ENCODE measurements around the gene OR2T35.
A peak's percentile ranks its signal among the peaks of the same experiment; 100 is the strongest.

The OR2T35 gene

DNA sequence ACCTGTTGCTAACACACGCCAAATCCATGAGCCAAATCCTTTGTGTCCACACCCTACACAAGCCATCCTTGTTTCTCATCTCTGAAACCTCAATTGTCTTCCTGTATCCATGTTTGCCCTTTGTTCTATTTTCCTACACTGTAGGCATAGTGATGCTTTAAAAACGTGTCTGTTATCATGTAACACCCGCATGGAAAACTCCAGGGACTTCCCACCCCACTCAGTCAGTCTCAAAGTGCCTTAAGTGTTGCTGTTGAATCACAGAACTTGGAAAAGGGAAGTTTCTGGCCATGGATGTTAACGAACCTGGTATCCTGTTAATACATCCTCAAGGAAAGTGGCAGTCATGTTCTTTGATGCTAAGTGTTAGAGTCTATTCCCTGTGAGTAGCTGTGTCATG is 19.9 kb downstream of the OR2T35 start:
- DNase-seq, result peak in 1 of 3 donors; percentile 27

DNA sequence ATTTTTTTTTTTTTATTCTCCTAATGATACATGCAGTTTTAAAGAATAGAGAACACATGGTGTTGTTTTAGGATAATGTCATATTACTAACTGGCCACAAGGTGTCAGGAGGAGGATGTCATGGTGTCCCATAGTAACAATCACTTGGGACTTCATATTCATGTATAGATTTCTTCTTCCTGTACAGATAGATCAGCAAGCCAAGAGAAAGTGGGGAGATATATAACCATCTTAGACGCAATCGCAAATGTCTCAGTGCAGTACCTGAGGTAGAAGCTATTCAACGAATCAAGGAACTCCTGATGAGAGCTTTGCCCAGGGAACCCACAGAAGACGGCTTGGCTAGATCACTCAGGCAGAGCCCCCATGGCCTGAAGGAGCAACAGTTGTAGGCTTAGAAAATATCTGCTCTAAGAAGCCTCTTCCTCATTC is 22.5 kb downstream of the OR2T35 start:
- DNase-seq, result peak; percentile 56 to 69 (median 67)

DNA sequence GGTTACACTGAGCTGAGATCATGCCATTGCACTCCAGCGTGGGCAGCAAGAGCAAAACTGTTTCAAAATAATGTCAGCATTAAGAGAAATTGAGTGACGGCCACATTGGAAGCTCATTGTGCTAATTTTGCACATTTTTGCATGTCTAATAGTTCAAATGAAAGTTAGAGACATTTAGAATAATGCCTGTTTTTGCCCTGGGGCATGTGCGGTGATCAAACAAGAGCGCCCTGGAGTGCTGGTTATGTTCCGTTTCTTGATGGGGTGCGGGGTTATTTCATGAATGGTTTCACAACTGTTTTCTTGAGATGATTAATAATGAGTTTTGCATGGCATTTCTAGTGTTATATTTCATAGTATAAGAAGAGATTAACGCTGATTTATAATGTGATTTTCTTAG is 23.3 kb downstream of the OR2T35 start:
- no peak for DNase-seq

DNA sequence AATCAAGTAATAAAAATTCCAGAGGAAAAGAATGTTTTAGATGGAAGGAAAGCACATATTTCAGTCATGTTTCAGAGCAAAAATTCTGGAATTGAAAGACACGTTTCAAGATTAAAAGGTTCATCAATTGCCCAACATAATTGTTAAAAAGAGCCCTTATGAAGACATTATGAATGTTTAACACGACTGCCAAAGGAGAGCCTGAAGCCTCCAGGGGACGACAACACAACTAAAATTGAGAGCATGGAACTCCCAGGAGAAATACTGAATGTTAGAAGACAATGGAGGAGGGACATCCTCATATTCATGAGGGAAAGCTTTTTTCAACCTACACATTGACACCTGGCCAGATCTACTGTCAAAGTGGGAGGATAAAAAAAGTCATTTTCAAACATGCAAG is 26.2 kb downstream of the OR2T35 start:
- DNase-seq, result peak; percentile 63 to 82 (median 74)

DNA sequence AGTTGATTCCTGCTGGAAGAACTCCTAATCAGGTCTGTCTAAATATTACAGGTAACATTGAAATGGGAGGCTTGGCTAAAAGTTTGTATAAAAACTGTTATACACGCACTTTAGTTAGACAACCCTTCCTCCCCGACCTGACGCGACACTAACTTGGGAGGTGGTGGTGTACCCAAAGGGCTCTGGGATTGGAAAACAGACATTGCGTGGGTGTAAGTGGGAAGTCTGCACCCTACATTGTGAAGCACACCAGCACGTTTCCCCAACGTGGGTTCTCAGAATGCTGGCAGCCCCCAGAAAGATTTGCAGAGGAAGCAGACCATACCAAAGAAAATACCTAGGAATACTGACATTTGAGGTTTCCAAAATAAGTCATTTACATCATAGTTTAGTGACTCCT is 27.0 kb downstream of the OR2T35 start:
- no peak for DNase-seq

DNA sequence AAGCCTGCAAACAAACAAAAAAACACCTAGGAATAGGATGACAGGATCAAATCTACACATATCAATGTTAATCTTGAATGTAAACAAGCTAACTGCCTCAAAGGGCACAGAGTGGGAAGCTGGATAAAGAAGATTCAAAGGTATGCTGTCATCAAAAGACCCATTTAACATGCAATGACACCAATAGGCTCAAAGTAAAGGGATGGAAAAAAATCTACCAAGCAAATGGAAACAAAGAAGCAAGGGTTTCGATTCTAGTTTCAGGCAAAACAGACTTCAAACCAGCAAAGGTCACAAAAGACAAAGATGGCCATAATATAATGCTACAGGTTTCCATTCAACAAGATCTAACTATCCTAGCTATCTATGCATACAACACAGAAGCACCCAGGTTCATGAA is 31.3 kb downstream of the OR2T35 start:
- no peak for DNase-seq

DNA sequence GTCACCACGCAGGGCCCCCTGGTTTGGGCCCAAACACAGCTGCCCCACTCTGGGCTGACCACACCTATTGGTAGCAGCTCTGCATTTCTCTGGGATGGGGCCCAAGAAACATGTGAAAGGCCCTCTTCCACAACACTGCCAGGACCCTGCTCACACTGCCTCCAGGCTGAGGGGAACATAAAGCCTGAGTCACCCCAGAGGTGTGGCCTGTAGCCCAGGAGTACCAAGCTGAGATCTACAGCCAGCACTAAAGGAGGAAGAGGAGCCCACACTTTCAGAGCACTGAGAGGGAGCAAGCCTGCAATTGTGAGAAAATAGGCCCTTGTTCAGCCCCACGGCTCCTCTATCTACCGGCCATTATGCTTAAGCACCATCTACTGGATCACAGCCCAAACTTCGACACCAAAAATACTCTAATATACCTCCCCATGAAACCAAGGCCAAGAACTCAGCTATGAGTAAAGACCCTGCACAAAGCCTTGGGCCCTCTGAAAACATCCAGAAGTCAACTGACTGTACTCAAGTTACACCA is 33.1 kb downstream of the OR2T35 start:
- DNase-seq, result peak in 2 of 3 donors; percentile 21

DNA sequence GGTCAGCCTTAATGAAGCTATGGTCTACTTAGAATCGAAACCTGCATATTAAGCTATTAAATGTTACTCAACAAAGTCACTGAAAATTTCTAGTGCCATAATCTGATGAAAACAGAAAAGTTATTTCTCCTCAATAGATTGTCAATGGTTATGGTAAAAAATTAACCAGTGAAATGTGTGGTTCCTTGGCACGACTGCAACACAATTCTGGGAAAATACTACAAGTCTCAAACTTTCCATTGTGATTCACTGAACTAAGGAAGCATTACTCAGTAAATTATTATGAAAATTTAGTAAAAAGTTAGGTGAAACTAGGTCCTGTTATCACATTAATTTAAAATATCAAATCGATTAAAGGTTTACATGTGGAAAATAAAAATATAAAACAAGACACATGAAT is 34.8 kb downstream of the OR2T35 start:
- DNase-seq, result no peak

DNA sequence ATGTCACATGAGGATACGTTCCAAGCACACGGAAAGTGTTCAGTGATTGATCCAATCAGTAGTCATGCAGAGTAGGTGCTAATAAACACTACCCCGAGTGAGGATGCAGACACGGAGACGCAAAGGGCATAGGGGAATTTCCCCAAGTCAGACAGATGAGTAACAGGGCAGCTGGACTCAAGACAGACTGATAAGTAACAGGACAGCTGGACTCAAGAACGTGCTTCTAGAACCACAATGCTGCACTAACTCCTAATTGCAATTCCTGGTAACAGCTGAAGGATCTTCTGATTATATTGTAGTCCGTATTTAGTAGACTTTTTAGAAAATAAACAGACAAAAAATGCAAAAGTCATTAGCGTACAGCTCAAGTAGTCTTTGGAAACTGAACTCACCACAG is 45.7 kb downstream of the OR2T35 start:
- DNase-seq, result no peak

DNA sequence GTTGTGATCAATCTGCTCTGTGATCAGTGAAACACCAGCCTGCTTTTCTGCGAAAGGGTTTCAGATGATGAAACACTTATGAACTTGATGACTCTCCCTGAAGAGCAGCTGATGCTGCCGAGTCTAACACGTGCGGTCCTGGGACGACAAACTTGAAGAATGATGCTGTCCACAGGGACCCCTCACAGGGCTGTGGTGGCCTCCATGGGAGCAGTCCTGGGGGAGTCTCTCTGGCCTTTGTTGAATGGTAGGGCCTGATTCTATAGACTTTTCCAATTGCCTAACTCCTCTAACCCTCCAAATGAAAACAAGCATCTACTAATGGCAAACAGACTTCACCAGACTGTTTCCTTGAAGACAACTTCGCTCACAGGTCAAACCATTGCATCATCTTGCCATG is 47.5 kb downstream of the OR2T35 start, which contains the start of gene OR2T10:
Gene OR2T10, minus strand, starts transcription at position 112 of the 400 bp plus-strand sequence. CDS start 3,932 bp downstream, outside the sequence.
- DNase-seq, result no peak

DNA sequence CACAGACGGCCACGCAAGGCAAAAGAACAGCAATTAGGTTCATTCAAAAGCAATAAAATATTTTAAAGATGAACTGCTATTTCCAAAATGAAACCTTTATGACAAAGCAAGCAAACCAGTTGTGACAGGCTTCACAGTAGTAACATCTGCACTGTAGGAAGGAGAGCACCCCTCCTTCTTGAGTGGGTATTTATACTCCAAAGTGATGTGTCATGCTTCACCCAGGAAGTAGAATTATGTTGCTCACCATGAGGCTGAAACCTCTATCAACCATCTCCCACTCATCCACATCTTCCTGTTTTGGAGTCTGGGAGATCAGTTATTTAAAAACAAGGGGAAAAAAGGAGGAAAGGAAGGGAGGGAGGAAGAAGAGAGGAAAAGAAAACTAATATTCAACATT is 48.5 kb downstream of the OR2T35 start:
- peak; percentile 60 to 72 (median 71) for DNase-seq

DNA sequence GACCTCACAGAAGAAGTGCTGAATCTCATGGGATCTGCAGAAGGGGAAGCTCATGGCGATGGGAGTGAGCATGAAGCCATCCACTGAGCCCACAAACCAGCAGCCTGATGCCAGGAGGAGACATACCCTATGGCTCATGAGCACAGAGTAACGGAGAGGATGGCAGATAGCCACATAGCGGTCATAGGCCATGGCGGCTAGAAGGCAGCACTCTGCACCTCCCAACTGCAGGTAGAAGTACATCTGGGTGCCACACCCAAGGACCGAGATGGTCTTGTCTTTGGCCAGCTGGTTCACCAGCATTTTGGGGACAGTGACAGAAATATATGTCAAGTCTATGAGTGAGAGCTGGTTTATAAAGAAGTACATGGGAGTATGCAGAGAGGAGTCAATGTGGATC is 51.9 kb downstream of the OR2T35 start:
- DNase-seq, result no peak

DNA sequence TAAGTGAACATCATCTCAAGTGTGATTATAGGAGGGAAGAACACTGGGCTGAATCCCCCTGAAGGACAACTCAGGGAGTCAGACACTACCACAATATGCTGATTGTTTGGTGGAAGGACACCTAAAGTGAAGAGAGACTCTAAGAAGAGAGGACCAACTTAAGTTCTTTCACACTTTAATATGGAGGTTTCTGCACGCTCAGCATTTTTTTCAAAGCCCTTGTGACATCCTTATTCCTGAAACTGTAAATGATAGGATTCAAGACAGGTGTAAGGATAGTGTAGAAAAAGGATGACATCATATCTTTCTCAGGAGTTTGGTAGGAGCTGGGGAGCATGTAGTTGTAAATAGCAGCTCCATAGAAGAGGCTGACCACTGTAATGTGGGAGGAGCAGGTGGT is 52.4 kb downstream of the OR2T35 start:
- DNase-seq, result no peak

DNA sequence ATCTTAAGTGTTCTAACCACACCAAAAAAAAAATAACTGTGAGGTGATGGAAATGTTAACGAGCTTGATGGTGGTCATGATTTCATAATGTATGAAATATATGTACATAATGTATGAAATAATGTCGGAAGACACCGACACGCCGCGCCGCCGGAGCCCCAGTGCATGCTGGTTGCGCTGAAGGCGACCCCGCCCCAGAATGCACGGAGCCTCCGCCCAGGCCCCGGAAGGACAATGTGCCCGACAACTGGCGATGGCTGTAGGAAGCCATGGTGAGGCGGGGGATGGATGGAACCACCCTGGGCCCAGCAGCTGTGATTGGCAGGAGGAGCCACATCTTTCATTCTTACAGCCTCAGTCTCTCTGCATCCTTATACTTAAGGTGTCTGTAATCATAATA is 55.0 kb downstream of the OR2T35 start:
- DNase-seq, result no peak

DNA sequence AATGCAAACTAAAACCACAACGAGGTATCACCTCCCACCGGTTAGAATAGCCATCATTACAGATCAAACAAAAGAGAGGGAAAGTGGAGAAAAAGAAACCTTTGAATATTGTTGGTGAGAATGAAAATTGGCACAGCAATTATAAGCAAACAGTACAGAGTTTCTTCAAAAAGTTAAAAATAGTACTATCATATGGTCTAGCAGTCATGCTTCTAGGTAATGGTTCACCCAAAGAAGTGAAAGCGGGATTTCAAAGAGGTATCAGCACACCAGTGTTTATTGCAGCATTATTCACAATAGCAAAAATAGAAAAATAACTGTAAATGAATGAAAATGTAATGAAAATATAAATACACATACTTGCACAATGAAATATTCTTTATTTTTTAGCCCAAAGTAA is 55.7 kb downstream of the OR2T35 start:
- DNase-seq, result no peak
